ENCODE results near the gene ARHGAP6.

ARHGAP6 gene

GRCh38 chrX:11478911-11479310, 186.8 kb downstream of the ARHGAP6 start:
- CTCF ChIA-PET = interaction anchor here (0.6 kb wide), 1 partner anchor 280 kb away, joined by 3 read pairs; no protein-coding TSS in a partner anchor
- POLR2A ChIA-PET = no interaction called here
- H3K4me3 ChIP-seq (ENCODE audit: low read depth, low read length) = no peak overlapping the region
- DNase-seq (ENCODE audit: low read depth, low spot score) = no peak
- TF ChIP-seq CTCF (IDR thresholded peaks at IDR 0.05; ENCODE audit: insufficient read depth, low read length, missing control alignments) = no peak

GRCh38 chrX:11478026-11478425, 187.7 kb downstream of the ARHGAP6 start:
- TF ChIP-seq CTCF (IDR thresholded peaks at IDR 0.05; ENCODE audit: insufficient read depth, low read length, missing control alignments) = no peak
- POLR2A ChIA-PET = no interaction called here
- CTCF ChIA-PET = interaction anchor here (0.6 kb wide), 1 partner anchor 281 kb away, joined by 3 read pairs; no protein-coding TSS in a partner anchor
- no peak for DNase-seq (ENCODE audit: low read depth, low spot score)
- H3K4me3 ChIP-seq (ENCODE audit: low read depth, low read length) = no peak overlapping the region

- CTCF ChIA-PET = interaction anchor here (0.8 kb wide), 1 partner anchor 171 kb away, joined by 3 read pairs; no protein-coding TSS in a partner anchor
- DNase-seq (ENCODE audit: low read depth, low spot score) = no peak
- TF ChIP-seq CTCF (IDR thresholded peaks at IDR 0.05; ENCODE audit: insufficient read depth, low read length, missing control alignments) = no peak
- POLR2A ChIA-PET = no interaction called here
- no peak overlapping the region for H3K4me3 ChIP-seq (ENCODE audit: low read depth, low read length)
Measured at GRCh38 chrX:11474576-11474975, 191.1 kb downstream of the ARHGAP6 start.

- TF ChIP-seq CTCF (IDR thresholded peaks at IDR 0.05; ENCODE audit: insufficient read depth, low read length, missing control alignments) = no peak
- ChIA-PET POLR2A (no interaction called here), CTCF (interaction anchor here (0.8 kb wide), 1 partner anchor 171 kb away, joined by 3 read pairs; no protein-coding TSS in a partner anchor)
- no peak overlapping the region for H3K4me3 ChIP-seq (ENCODE audit: low read depth, low read length)
- DNase-seq (ENCODE audit: low read depth, low spot score) = no peak
Measured at GRCh38 chrX:11474021-11474420, 191.7 kb downstream of the ARHGAP6 start.

GRCh38 chrX:11472879-11473278, 192.8 kb downstream of the ARHGAP6 start:
- CTCF ChIA-PET = no interaction called here
- H3K4me3 ChIP-seq (ENCODE audit: low read depth, low read length) = no peak overlapping the region
- no peak for DNase-seq (ENCODE audit: low read depth, low spot score)
- POLR2A ChIA-PET = no interaction called here
- TF ChIP-seq CTCF (IDR thresholded peaks at IDR 0.05; ENCODE audit: insufficient read depth, low read length, missing control alignments) = no peak

- ChIA-PET CTCF (no interaction called here), POLR2A (no interaction called here)
- TF ChIP-seq CTCF (IDR thresholded peaks at IDR 0.05; ENCODE audit: insufficient read depth, low read length, missing control alignments) = no peak
- DNase-seq (ENCODE audit: low read depth, low spot score) = no peak
- H3K4me3 ChIP-seq (ENCODE audit: low read depth, low read length) = no peak overlapping the region
Measured at GRCh38 chrX:11472381-11472780, 193.3 kb downstream of the ARHGAP6 start.
